ENCODE results near the gene HSPA4. TPM values are rescaled to one million over a fixed set of nuclear protein-coding genes. Genes with fewer than 3 reads are reported as not detected.

Gene HSPA4
- total and polyA plus RNA-seq, 2 of the 13 experiments (the other 11 are each of a cell fraction or from before 2014, with no cell fraction given): 36.6 to 231 TPM

GRCh38 chr5:133032852-133033742, 18.7 kb upstream of the HSPA4 start (continued):
- TF ChIP-seq ZNF468 (CRISPR knock-in tag; IDR thresholded peaks at IDR 0.05) (no peak), ZBTB21 (CRISPR knock-in tag; IDR thresholded peaks at IDR 0.05) (no peak), CENPBD1 (CRISPR knock-in tag; IDR thresholded peaks at IDR 0.05; ENCODE audit: borderline replicate concordance, low read depth) (no peak), HIVEP1 (CRISPR knock-in tag; IDR thresholded peaks at IDR 0.05) (no peak), MAX (IDR thresholded peaks at IDR 0.05) (peak; percentile 65), RXRA (CRISPR knock-in tag; IDR thresholded peaks at IDR 0.05) (no peak), SOX5 (CRISPR knock-in tag; IDR thresholded peaks at IDR 0.05; ENCODE audit: borderline replicate concordance) (peak; percentile 60; the same call in 1 of the 2 replicates), ZBTB25 (CRISPR knock-in tag; IDR thresholded peaks at IDR 0.05) (no peak), ZNF740 (CRISPR knock-in tag; IDR thresholded peaks at IDR 0.05) (0 out of 2 replicates have a peak, but pooled peaks have one; percentile 73), CREB3 (CRISPR knock-in tag; IDR thresholded peaks at IDR 0.05) (no peak), TEF (CRISPR knock-in tag; IDR thresholded peaks at IDR 0.05) (no peak), ZFYVE20 (CRISPR knock-in tag; IDR thresholded peaks at IDR 0.05; ENCODE audit: borderline replicate concordance, low read depth) (no peak), ZNF329 (CRISPR knock-in tag; IDR thresholded peaks at IDR 0.05; ENCODE audit: low read depth) (no peak), ZSCAN20 (CRISPR knock-in tag; IDR thresholded peaks at IDR 0.05; ENCODE audit: borderline replicate concordance) (no peak), HMG20B (CRISPR knock-in tag; conservative IDR thresholded peaks at IDR 0.05) (no peak), SMARCC2 (IDR thresholded peaks at IDR 0.05) (no peak), CENPT (CRISPR knock-in tag; IDR thresholded peaks at IDR 0.05; ENCODE audit: low read depth) (no peak), JUN (CRISPR knock-in tag; IDR thresholded peaks at IDR 0.05) (no peak), E2F2 (CRISPR knock-in tag; IDR thresholded peaks at IDR 0.05; ENCODE audit: borderline replicate concordance) (no peak), CREBL2 (CRISPR knock-in tag; IDR thresholded peaks at IDR 0.05; ENCODE audit: borderline replicate concordance) (no peak), ZBTB7A (CRISPR knock-in tag; IDR thresholded peaks at IDR 0.05) (no peak), AGO2 (optimal IDR thresholded peaks at IDR 0.05; ENCODE audit: low read depth, low read length) (no peak), HBP1 (CRISPR knock-in tag; IDR thresholded peaks at IDR 0.05; ENCODE audit: low read depth) (no peak)
